ENCODE results near the gene SPATA12. TPM values are rescaled to one million over a fixed set of nuclear protein-coding genes. Genes with fewer than 3 reads are reported as not detected.

SPATA12 gene
- total RNA-seq, 1 donor from 2014 or later: not detected

DNA sequence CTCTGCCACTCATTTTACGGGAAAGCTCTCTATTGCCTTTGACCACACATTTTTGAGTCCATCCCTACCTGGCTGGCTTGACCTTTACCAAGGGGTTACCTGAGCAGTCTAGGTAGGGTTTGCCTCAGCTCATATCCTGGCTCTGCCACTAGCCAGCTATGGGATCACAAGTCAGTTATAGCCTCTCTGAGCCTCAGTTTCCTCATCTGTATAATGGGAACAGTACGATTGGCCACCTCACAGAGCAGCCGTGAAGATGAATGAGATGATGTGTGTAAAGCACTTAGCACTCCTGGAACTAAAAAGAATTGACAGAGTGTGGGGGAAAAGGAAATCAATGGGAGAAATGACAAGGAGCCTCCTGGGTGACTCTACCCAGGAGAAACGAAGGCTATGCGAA lies 28.0 kb downstream of the SPATA12 start:
- no peaks in the 10 kb centered on the region for H3K27me3 ChIP-seq (ENCODE audit: insufficient read depth, low read length)
- peaks cover 8% of the 10 kb centered on the region for H3K4me1 ChIP-seq (ENCODE audit: insufficient read depth, low read length)
- H3K36me3 ChIP-seq (ENCODE audit: insufficient read depth, low read length): no peaks in the 10 kb centered on the region
- H3K79me2 ChIP-seq (ENCODE audit: insufficient read depth, low read length): no peaks in the 10 kb centered on the region
- no peak for FAIRE-seq
- H3K27ac ChIP-seq (ENCODE audit: low read depth, low read length): no peak overlapping the region
- DNase-seq (ENCODE audit: low read depth): no peak
- Mint-ChIP-seq H3K36me3 (ENCODE audit: low read depth, unreplicated experiment) (no peaks in the 10 kb centered on the region), H3K9me3 (ENCODE audit: unreplicated experiment) (no peaks in the 10 kb centered on the region), H3K4me1 (ENCODE audit: low read depth, unreplicated experiment) (peaks cover 6% of the 10 kb centered on the region), H3K27ac (ENCODE audit: unreplicated experiment) (no peak overlapping the region), H3K4me3 (ENCODE audit: unreplicated experiment) (no peak overlapping the region), H3K27me3 (ENCODE audit: low read depth, unreplicated experiment) (peaks cover 1% of the 10 kb centered on the region)
- no peak overlapping the region for H3K4me3 ChIP-seq (ENCODE audit: insufficient read depth, low read depth, low read length)
- H3K9ac ChIP-seq (ENCODE audit: low read length): no peak overlapping the region
- TF ChIP-seq EZH2 (IDR thresholded peaks at IDR 0.05; ENCODE audit: insufficient read depth, low read length): no peak
- TF ChIP-seq, protein P1, sequence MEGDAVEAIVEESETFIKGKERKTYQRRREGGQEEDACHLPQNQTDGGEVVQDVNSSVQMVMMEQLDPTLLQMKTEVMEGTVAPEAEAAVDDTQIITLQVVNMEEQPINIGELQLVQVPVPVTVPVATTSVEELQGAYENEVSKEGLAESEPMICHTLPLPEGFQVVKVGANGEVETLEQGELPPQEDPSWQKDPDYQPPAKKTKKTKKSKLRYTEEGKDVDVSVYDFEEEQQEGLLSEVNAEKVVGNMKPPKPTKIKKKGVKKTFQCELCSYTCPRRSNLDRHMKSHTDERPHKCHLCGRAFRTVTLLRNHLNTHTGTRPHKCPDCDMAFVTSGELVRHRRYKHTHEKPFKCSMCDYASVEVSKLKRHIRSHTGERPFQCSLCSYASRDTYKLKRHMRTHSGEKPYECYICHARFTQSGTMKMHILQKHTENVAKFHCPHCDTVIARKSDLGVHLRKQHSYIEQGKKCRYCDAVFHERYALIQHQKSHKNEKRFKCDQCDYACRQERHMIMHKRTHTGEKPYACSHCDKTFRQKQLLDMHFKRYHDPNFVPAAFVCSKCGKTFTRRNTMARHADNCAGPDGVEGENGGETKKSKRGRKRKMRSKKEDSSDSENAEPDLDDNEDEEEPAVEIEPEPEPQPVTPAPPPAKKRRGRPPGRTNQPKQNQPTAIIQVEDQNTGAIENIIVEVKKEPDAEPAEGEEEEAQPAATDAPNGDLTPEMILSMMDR (IDR thresholded peaks at IDR 0.05; ENCODE audit: insufficient read depth, low read depth, low read length): no peak
- no peak overlapping the region for H2AFZ ChIP-seq (ENCODE audit: low read depth, low read length)
- H3K9me3 ChIP-seq (ENCODE audit: insufficient read depth, low read depth, low read length): no peaks in the 10 kb centered on the region
- H3K4me2 ChIP-seq (ENCODE audit: low read length): no peak overlapping the region
- no peaks in the 10 kb centered on the region for H4K20me1 ChIP-seq (ENCODE audit: insufficient read depth, low read length)

DNA sequence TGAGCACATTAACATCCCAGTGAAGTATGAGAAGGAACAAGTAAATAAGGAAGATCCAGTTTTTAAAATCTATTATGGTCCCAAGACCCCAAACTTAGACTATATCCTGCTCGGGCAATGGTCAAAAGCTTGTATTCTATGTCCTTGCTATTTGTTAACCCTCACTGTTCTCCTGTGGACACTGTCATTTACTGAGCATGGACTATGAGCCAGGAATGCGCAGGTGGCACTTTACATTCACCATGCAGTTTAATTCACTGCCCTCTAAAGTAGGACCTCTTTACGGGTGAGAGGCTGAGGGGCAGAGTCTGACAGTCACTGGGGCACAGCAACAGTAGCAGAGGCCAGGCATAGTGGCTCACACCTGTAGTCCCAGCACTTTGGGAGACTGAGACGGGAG lies 28.6 kb downstream of the SPATA12 start:
- DNase-seq (ENCODE audit: low read depth) (no peak), FAIRE-seq (no peak)
- Histone ChIP-seq H3K4me1 (ENCODE audit: insufficient read depth, low read length) (peaks cover 8% of the 10 kb centered on the region), H3K4me2 (ENCODE audit: low read length) (no peak overlapping the region), H3K4me3 (ENCODE audit: insufficient read depth, low read depth, low read length) (no peak overlapping the region), H2AFZ (ENCODE audit: low read depth, low read length) (no peak overlapping the region), H3K9me3 (ENCODE audit: insufficient read depth, low read depth, low read length) (no peaks in the 10 kb centered on the region), H3K27ac (ENCODE audit: low read depth, low read length) (no peak overlapping the region), H4K20me1 (ENCODE audit: insufficient read depth, low read length) (no peaks in the 10 kb centered on the region), H3K9ac (ENCODE audit: low read length) (no peak overlapping the region), H3K36me3 (ENCODE audit: insufficient read depth, low read length) (no peaks in the 10 kb centered on the region), H3K27me3 (ENCODE audit: insufficient read depth, low read length) (no peaks in the 10 kb centered on the region), H3K79me2 (ENCODE audit: insufficient read depth, low read length) (no peaks in the 10 kb centered on the region)
- no peaks in the 10 kb centered on the region for H3K9me3 Mint-ChIP-seq (ENCODE audit: unreplicated experiment)
- H3K4me1 Mint-ChIP-seq (ENCODE audit: low read depth, unreplicated experiment): peaks cover 5% of the 10 kb centered on the region
- H3K4me3 Mint-ChIP-seq (ENCODE audit: unreplicated experiment): no peak overlapping the region
- H3K27ac Mint-ChIP-seq (ENCODE audit: unreplicated experiment): no peak overlapping the region
- H3K36me3 Mint-ChIP-seq (ENCODE audit: low read depth, unreplicated experiment): no peaks in the 10 kb centered on the region
- H3K27me3 Mint-ChIP-seq (ENCODE audit: low read depth, unreplicated experiment): peaks cover 1% of the 10 kb centered on the region
- no peak for TF ChIP-seq EZH2 (IDR thresholded peaks at IDR 0.05; ENCODE audit: insufficient read depth, low read length)
- TF ChIP-seq, protein P1 (IDR thresholded peaks at IDR 0.05; ENCODE audit: insufficient read depth, low read depth, low read length): no peak

- H2AFZ ChIP-seq (ENCODE audit: low read depth, low read length): peak overlapping the region; percentile 4
- H3K36me3 ChIP-seq (ENCODE audit: insufficient read depth, low read length): no peaks in the 10 kb centered on the region
- H4K20me1 ChIP-seq (ENCODE audit: insufficient read depth, low read length): no peaks in the 10 kb centered on the region
- peak overlapping the region; percentile 45 for H3K4me2 ChIP-seq (ENCODE audit: low read length)
- H3K4me3 ChIP-seq (ENCODE audit: insufficient read depth, low read depth, low read length): no peak overlapping the region
- H3K79me2 ChIP-seq (ENCODE audit: insufficient read depth, low read length): no peaks in the 10 kb centered on the region
- DNase-seq (ENCODE audit: low read depth) (peak; percentile 82), FAIRE-seq (no peak)
- no peaks in the 10 kb centered on the region for H3K9me3 ChIP-seq (ENCODE audit: insufficient read depth, low read depth, low read length)
- Mint-ChIP-seq H3K9me3 (ENCODE audit: unreplicated experiment) (no peaks in the 10 kb centered on the region), H3K36me3 (ENCODE audit: low read depth, unreplicated experiment) (peaks cover 3% of the 10 kb centered on the region), H3K4me3 (ENCODE audit: unreplicated experiment) (no peak overlapping the region), H3K27ac (ENCODE audit: unreplicated experiment) (peak overlapping the region; percentile 56), H3K4me1 (ENCODE audit: low read depth, unreplicated experiment) (peaks cover 12% of the 10 kb centered on the region), H3K27me3 (ENCODE audit: low read depth, unreplicated experiment) (peaks cover 1% of the 10 kb centered on the region)
- no peak for TF ChIP-seq EZH2 (IDR thresholded peaks at IDR 0.05; ENCODE audit: insufficient read depth, low read length)
- TF ChIP-seq, protein P1 (IDR thresholded peaks at IDR 0.05; ENCODE audit: insufficient read depth, low read depth, low read length): no peak
- H3K27me3 ChIP-seq (ENCODE audit: insufficient read depth, low read length): no peaks in the 10 kb centered on the region
- peaks cover 8% of the 10 kb centered on the region for H3K4me1 ChIP-seq (ENCODE audit: insufficient read depth, low read length)
- peak overlapping the region; percentile 36 for H3K9ac ChIP-seq (ENCODE audit: low read length)
- H3K27ac ChIP-seq (ENCODE audit: low read depth, low read length): peak overlapping the region; percentile 44
These were observed 31.2 kb downstream of the SPATA12 start for GRCh38 chr3:57091521-57092273.

Data from astrocyte (in vitro differentiated cells and primary cell).